ENCODE measurements around the gene FDPS.

Gene FDPS

GRCh38 chr1:155308493-155309422 lies at the start of gene FDPS:
Gene FDPS, plus strand, starts transcription at chr1:155308866. Its CDS starts 924 bp downstream, at chr1:155309790.
- peak; percentile 94 for DNase-seq (ENCODE audit: low read depth in 2 of 2)

- DNase-seq (ENCODE audit: low read depth in 2 of 2) = no peak
These were observed 48.4 kb upstream of the FDPS start for GRCh38 chr1:155260276-155260675.

GRCh38 chr1:155261493-155261851 lies 47.2 kb upstream of the FDPS start:
- DNase-seq (ENCODE audit: low read depth in 2 of 2) = no peak

- DNase-seq (ENCODE audit: low read depth in 2 of 2) = peak; percentile 72 to 75
These were observed 46.6 kb upstream of the FDPS start, which contains the start of gene SCAMP3 for GRCh38 chr1:155261852-155262673. Gene SCAMP3, minus strand, starts transcription at chr1:155262360. Its CDS starts 209 bp downstream, at chr1:155262151.

- no peak for DNase-seq (ENCODE audit: low read depth in 2 of 2)
These were observed 45.6 kb upstream of the FDPS start for GRCh38 chr1:155263067-155263466.

- no peak for DNase-seq (ENCODE audit: low read depth in 2 of 2)
These were observed 42.1 kb upstream of the FDPS start for GRCh38 chr1:155266553-155266952.

GRCh38 chr1:155267373-155267772 lies 41.3 kb upstream of the FDPS start:
- DNase-seq (ENCODE audit: low read depth in 2 of 2) = no peak

- no peak for DNase-seq (ENCODE audit: low read depth in 2 of 2)
These were observed 40.0 kb upstream of the FDPS start for GRCh38 chr1:155268630-155269029.

GRCh38 chr1:155269381-155269780 lies 39.3 kb upstream of the FDPS start:
- no peak for DNase-seq (ENCODE audit: low read depth in 2 of 2)

- no peak for DNase-seq (ENCODE audit: low read depth in 2 of 2)
These were observed 36.0 kb upstream of the FDPS start for GRCh38 chr1:155272466-155273342.

- peak; percentile 88 to 91 for DNase-seq (ENCODE audit: low read depth in 2 of 2)
These were observed 35.1 kb upstream of the FDPS start, which contains the start of gene CLK2 for GRCh38 chr1:155273343-155274245. Gene CLK2, minus strand, starts transcription at chr1:155273504. Its CDS starts 2,527 bp downstream, at chr1:155270977.

GRCh38 chr1:155277070-155277901 lies 31.4 kb upstream of the FDPS start, which contains the start of gene HCN3:
Gene HCN3, plus strand, starts transcription at chr1:155277463. Its CDS starts 128 bp downstream, at chr1:155277591.
- DNase-seq (ENCODE audit: low read depth in 2 of 2) = peak; percentile 76 to 88

- DNase-seq (ENCODE audit: low read depth in 2 of 2) = peak; percentile 42 to 44
These were observed 30.6 kb upstream of the FDPS start for GRCh38 chr1:155277902-155278688.

- DNase-seq (ENCODE audit: low read depth in 2 of 2) = no peak
These were observed 29.9 kb upstream of the FDPS start for GRCh38 chr1:155278689-155279160.

GRCh38 chr1:155279268-155279667 lies 29.4 kb upstream of the FDPS start:
- DNase-seq (ENCODE audit: low read depth in 2 of 2) = no peak

GRCh38 chr1:155282488-155283091 lies 26.1 kb upstream of the FDPS start:
- no peak for DNase-seq (ENCODE audit: low read depth in 2 of 2)

GRCh38 chr1:155284476-155284875 lies 24.2 kb upstream of the FDPS start:
- DNase-seq (ENCODE audit: low read depth in 2 of 2) = no peak

- no peak for DNase-seq (ENCODE audit: low read depth in 2 of 2)
These were observed 23.6 kb upstream of the FDPS start for GRCh38 chr1:155285063-155285462.
